KOPT-K1 (cell line): ENCODE measurements around the gene RUFY4.
"Not testable (repeated sequence)": the region's sequence is repeated elsewhere in the genome, so short reads cannot be mapped to it uniquely, and the experiment has no call there.

Source experiments
- H3K27ac ChIP-seq: fragments of 200-600 bp; sonication (generic); 2 replicates; pipeline ENCODE4 v1.5.1; 2016; ENCODE audit warnings: antibody characterized with exemption, mild to moderate bottlenecking, low read depth, low read length; ENCODE audit not compliant: poor library complexity, severe bottlenecking
- H3K36me3 ChIP-seq: fragments of 200-600 bp; sonication (generic); 2 replicates; pipeline ENCODE4 v1.5.1; 2017; ENCODE audit warnings: antibody characterized with exemption, mild to moderate bottlenecking, low read length, moderate library complexity; ENCODE audit not compliant: insufficient read depth
- H3K9me3 ChIP-seq: fragments of 200-600 bp; sonication (generic); 2 replicates; pipeline ENCODE4 v1.5.1; 2017; ENCODE audit warnings: antibody characterized with exemption, low read length, mild to moderate bottlenecking; ENCODE audit not compliant: insufficient read depth, poor library complexity, severe bottlenecking

The RUFY4 gene

GRCh38 chr2:218028189-218028495 lies 40.9 kb upstream of the RUFY4 start:
- Histone ChIP-seq H3K27ac (no peak overlapping the region), H3K36me3 (no peaks in the 10 kb centered on the region), H3K9me3 (no peaks in the 10 kb centered on the region)

DNA sequence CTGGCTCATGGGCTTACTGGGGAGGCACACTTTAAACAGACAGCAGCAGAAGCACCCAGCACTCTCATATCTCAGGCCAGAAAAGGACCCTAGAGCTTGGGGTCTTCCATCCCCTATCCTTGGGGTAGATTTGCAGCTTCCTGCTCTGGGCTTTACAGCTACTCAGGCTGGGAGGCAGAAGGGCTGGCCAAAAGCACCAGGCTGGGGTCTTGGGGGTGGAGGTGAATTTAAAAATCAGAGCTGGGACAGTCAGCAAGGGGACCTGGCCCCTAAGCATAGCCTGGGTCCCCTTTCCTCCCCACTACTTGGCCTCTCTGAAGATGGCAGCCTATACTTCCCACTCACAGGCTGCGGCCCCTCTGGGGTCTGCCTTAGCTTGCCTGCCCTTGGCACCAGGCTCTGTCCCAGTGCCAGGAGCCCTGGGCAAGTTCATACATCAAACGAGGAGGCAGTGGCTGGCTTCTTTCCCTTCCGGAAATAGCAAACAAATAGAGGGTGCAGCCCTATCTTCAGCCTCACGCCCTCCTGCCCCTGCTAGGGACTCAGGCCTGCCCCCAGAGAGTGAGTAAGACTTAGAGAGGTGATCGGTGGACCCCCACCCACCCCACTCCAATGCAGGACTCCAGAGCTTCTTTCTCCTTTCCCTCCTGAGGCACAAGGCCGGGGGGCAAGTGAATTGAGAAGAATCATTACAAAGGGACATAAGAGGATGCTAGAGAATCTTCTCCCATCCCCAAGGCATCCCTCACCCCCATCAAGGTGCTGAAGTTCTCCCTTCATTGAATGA lies 40.3 kb upstream of the RUFY4 start:
- Histone ChIP-seq H3K27ac (no peak overlapping the region), H3K9me3 (no peaks in the 10 kb centered on the region), H3K36me3 (no peaks in the 10 kb centered on the region)

- H3K9me3 ChIP-seq: no peaks in the 10 kb centered on the region
- H3K27ac ChIP-seq: no peak overlapping the region
- no peaks in the 10 kb centered on the region for H3K36me3 ChIP-seq
Observed at GRCh38 chr2:218029366-218030360, 39.4 kb upstream of the RUFY4 start.

DNA sequence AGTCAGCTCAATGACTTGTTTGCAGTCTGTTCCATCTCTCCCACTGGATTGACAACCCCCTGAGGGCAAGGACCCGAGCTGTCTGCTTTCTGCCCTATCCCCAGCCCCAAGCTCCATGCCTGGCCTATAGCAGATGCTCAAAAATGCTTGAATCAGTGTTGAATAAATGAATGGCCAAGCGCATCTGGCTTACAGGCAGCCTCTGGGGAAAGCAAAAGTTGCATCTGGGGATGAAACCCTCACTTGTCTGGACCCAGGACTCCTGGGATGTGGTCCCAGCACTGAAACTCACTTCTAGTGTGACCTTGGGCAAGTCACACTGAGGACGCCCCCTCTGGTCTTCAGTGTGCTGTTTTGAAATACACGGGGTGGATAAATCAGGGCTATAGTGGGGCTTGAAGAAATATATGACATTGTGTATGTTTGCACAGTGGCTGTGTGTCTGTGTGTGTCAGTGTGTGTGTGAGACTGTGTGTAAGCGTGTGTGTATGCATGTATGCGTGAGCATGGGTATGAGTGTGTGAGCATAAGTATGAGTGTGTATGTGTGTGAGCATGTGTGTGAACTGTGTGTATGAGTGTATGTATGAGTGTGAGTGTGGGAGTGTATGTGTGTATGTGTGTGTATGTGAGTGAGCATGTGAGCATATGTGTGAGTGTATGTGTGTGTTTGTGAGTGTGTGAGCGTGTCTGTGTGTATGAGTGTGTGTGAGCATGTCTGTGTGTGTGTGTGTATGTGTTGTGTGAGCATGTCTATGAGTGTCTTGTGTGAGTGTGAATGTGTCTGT lies 38.5 kb upstream of the RUFY4 start:
- no peaks in the 10 kb centered on the region for H3K36me3 ChIP-seq
- no peaks in the 10 kb centered on the region for H3K9me3 ChIP-seq
- H3K27ac ChIP-seq: no peak overlapping the region

- Histone ChIP-seq H3K36me3 (no peaks in the 10 kb centered on the region), H3K27ac (no peak overlapping the region), H3K9me3 (no peaks in the 10 kb centered on the region)
Observed at GRCh38 chr2:218031261-218031660, 37.8 kb upstream of the RUFY4 start.

DNA sequence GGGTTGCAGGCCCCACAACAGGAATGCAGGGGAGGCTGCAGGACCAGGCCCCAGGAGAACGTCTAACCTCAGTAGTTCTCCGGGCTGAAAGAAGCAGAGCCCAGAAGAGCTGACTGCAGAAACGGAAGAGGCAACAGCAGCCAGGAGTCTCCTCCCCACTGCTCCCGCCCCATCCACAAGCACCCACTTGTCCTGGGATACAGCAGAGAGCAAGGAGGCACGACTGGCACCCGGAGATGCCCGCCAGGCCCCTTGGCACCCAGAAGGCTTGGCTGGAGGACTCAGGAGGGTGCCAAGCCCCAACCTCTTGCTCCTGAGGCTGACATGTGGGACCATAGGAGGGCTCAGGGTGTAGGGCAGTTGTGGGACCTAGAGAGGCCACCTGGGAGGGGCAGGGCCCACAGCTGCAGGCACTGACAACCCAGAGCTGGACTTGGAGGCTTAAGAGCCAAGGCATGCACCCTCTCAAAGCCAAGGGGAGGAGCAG lies 37.2 kb upstream of the RUFY4 start:
- H3K9me3 ChIP-seq: no peaks in the 10 kb centered on the region
- H3K36me3 ChIP-seq: no peaks in the 10 kb centered on the region
- no peak overlapping the region for H3K27ac ChIP-seq

GRCh38 chr2:218032336-218033171 lies 36.5 kb upstream of the RUFY4 start:
- Histone ChIP-seq H3K9me3 (no peaks in the 10 kb centered on the region), H3K36me3 (no peaks in the 10 kb centered on the region), H3K27ac (no peak overlapping the region)

DNA sequence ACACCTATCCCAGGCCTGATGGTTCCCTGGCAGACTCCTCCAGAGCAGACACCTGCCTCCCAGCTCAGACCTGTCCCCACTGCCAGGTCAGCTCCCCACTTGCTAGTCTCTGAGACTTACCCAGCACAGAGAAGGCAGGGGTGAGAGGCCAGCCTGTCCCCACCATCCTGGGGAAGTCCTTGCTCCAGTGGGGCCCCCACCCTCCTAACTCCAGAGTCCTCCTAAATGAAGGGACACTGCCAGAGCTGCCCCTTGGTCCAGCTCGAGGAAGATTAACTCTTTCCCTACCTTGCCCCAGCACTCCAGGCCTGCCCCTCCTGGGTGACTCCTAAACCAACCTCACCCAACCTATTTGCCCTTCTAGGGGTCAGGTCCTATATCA lies 35.9 kb upstream of the RUFY4 start:
- Histone ChIP-seq H3K27ac (no peak overlapping the region), H3K9me3 (no peaks in the 10 kb centered on the region), H3K36me3 (no peaks in the 10 kb centered on the region)

GRCh38 chr2:218033590-218034496 lies 35.2 kb upstream of the RUFY4 start:
- Histone ChIP-seq H3K36me3 (no peaks in the 10 kb centered on the region), H3K27ac (no peak overlapping the region), H3K9me3 (no peaks in the 10 kb centered on the region)

GRCh38 chr2:218034497-218035213 lies 34.4 kb upstream of the RUFY4 start:
- H3K36me3 ChIP-seq, H3K9me3 ChIP-seq, H3K27ac ChIP-seq: not testable (repeated sequence)

- H3K27ac ChIP-seq: no peak overlapping the region
Observed at GRCh38 chr2:218035463-218036100, 33.5 kb upstream of the RUFY4 start.

GRCh38 chr2:218036371-218036770 lies 32.7 kb upstream of the RUFY4 start:
- H3K36me3 ChIP-seq: no peaks in the 10 kb centered on the region
- H3K27ac ChIP-seq: no peak overlapping the region
- no peaks in the 10 kb centered on the region for H3K9me3 ChIP-seq

More at GRCh38 chr2:218035463-218036100, 33.5 kb upstream of the RUFY4 start:
- Histone ChIP-seq H3K9me3 (no peaks in the 10 kb centered on the region), H3K36me3 (no peaks in the 10 kb centered on the region)
